PC-9 (cell line): ENCODE results near the gene TGFBI. TPM values are rescaled to one million over a fixed set of nuclear protein-coding genes. Genes with fewer than 3 reads are reported as not detected.

ENCODE experiments used
- BruUV-seq: library from RNA; stranded (reverse); fragments of 400-500 nt; replicated peaks from 2 replicates; lab custom pipeline; 2021; lab: Mats Ljungman, UMichigan
- CTCF ChIA-PET: fragments of 300-600 bp; sonication (Branson Sonifier 250); formaldehyde crosslinking; loops from one replicate; lab custom pipeline; 2022; ENCODE audit warnings: antibody characterized with exemption; lab: Charles Lee
- POLR2A ChIA-PET: fragments of 300-600 bp; sonication (Branson Sonifier 250); formaldehyde crosslinking; loops from one replicate; lab custom pipeline; 2022; ENCODE audit warnings: antibody characterized with exemption; ENCODE audit not compliant: unreplicated experiment; lab: Charles Lee
- DNase-seq, 2 experiments: peaks; one replicate each; pipeline versions ENCODE4 v3.0.0 to v3.0.0-alpha.2; 2015 to 2022; ENCODE audit warnings: mixed read lengths in 1 of 2
- H2AFZ ChIP-seq: fragments of 200-600 bp; sonication (generic); 2 replicates; pipeline ENCODE4 v1.8.1; 2017; ENCODE audit warnings: antibody characterized with exemption
- H3F3A ChIP-seq: fragments of 200-600 bp; sonication (generic); 2 replicates; pipeline ENCODE4 v1.8.1; 2017; ENCODE audit warnings: antibody characterized with exemption, mild to moderate bottlenecking, low read depth; ENCODE audit not compliant: insufficient read depth
- H3K27ac ChIP-seq: fragments of 200-600 bp; sonication (generic); 2 replicates; pipeline ENCODE4 v1.6.1; 2016; ENCODE audit warnings: mixed run types
- H3K27me3 ChIP-seq: fragments of 200-600 bp; sonication (generic); 2 replicates; pipeline ENCODE4 v1.6.1; 2016; ENCODE audit warnings: low read depth, mixed run types; ENCODE audit not compliant: insufficient read depth
- H3K36me3 ChIP-seq: fragments of 200-600 bp; sonication (generic); 2 replicates; pipeline ENCODE4 v1.6.1; 2016; ENCODE audit warnings: low read depth, mixed run types
- H3K4me1 ChIP-seq: fragments of 200-600 bp; sonication (generic); replicated peaks from 2 replicates; pipeline ENCODE4 v1.6.1; 2016; ENCODE audit warnings: mixed run types; ENCODE audit not compliant: insufficient read depth
- H3K4me2 ChIP-seq: fragments of 200-600 bp; sonication (generic); 2 replicates; pipeline ENCODE4 v1.6.1; 2017; ENCODE audit warnings: mixed run types
- H3K4me3 ChIP-seq: fragments of 200-600 bp; sonication (generic); 2 replicates; pipeline ENCODE4 v1.6.1; 2016; ENCODE audit warnings: mixed run types
- H3K79me2 ChIP-seq: fragments of 200-600 bp; sonication (generic); 2 replicates; pipeline ENCODE4 v1.6.1; 2017; ENCODE audit warnings: low read depth, mixed run types
- H3K9me2 ChIP-seq: fragments of 200-600 bp; sonication (generic); 2 replicates; pipeline ENCODE4 v1.8.1; 2017; ENCODE audit warnings: mild to moderate bottlenecking; ENCODE audit not compliant: insufficient read depth
- H3K9me3 ChIP-seq: fragments of 200-600 bp; sonication (generic); 2 replicates; pipeline ENCODE4 v1.8.1; 2016; ENCODE audit warnings: low read depth; ENCODE audit not compliant: insufficient read depth
- H4K20me1 ChIP-seq: fragments of 200-600 bp; sonication (generic); 2 replicates; pipeline ENCODE4 v1.8.1; 2017; ENCODE audit not compliant: insufficient read depth
- CTCF ChIP-seq: fragments of 200-600 bp; sonication (generic); conservative IDR thresholded peaks from 2 replicates; pipeline ENCODE4 v1.6.1; 2017; ENCODE audit warnings: mixed run types, antibody characterized with exemption, mild to moderate bottlenecking, moderate library complexity
- EZH2 ChIP-seq: fragments of 200-600 bp; sonication (generic); IDR thresholded peaks from 2 replicates; pipeline ENCODE4 v1.8.0; 2017; ENCODE audit warnings: antibody characterized with exemption, low read depth
- intact Hi-C: fragments of 100-400 bp; cut with micrococcal nuclease; formaldehyde crosslinking; loops from one replicate; pipeline ENCODE4 v1.10.0; 2022; ENCODE audit not compliant: unreplicated experiment
- total RNA-seq: library from RNA; stranded (reverse); gene quantifications from 2 replicates; pipeline ENCODE4 v1.2.3, GENCODE V29; 2021

Gene TGFBI
- total RNA-seq, 1 experiment from 2014 or later = 437 TPM

- Histone ChIP-seq H3K27ac (peak overlapping the region; percentile 67), H3K4me3 (no peak overlapping the region), H3K36me3 (peaks cover 7% of the 10 kb centered on the region; the same call in 1 of the 2 replicates), H3K27me3 (no peaks in the 10 kb centered on the region), H3K79me2 (peaks cover 32% of the 10 kb centered on the region), H4K20me1 (no peaks in the 10 kb centered on the region), H2AFZ (no peak overlapping the region), H3K4me2 (peak overlapping the region; percentile 54), H3F3A (peaks cover 16% of the 10 kb centered on the region), H3K9me2 (no peaks in the 10 kb centered on the region), H3K4me1 (peaks cover 54% of the 10 kb centered on the region), H3K9me3 (no peaks in the 10 kb centered on the region)
- intact Hi-C loops = no loop called here
- ChIA-PET POLR2A (no interaction called here), CTCF (interaction anchor here (0.9 to 1.3 kb wide), 2 partner anchors 9 to 54 kb away, joined by 3 to 4 read pairs; no protein-coding TSS in a partner anchor)
- TF ChIP-seq EZH2 = no peak
- no peak for TF ChIP-seq CTCF
- no peak for DNase-seq
- BruUV-seq = no TSS peak
These were observed 2.9 kb downstream of the TGFBI start for GRCh38 chr5:136031711-136032110.

GRCh38 chr5:136032564-136032963, 3.8 kb downstream of the TGFBI start:
- TF ChIP-seq CTCF (no peak), EZH2 (no peak)
- Histone ChIP-seq H3K4me2 (peak overlapping the region; percentile 54), H3K4me3 (no peak overlapping the region), H3K79me2 (peaks cover 32% of the 10 kb centered on the region), H3K4me1 (peaks cover 52% of the 10 kb centered on the region), H3F3A (peaks cover 16% of the 10 kb centered on the region), H2AFZ (no peak overlapping the region), H3K27me3 (no peaks in the 10 kb centered on the region), H4K20me1 (no peaks in the 10 kb centered on the region), H3K36me3 (peaks cover 7% of the 10 kb centered on the region; the same call in 1 of the 2 replicates), H3K9me3 (no peaks in the 10 kb centered on the region), H3K9me2 (no peaks in the 10 kb centered on the region), H3K27ac (peak overlapping the region; percentile 67)
- CTCF ChIA-PET = no interaction called here
- peak; percentile 49 to 87 for DNase-seq
- BruUV-seq = no TSS peak
- intact Hi-C loops = no loop called here
- POLR2A ChIA-PET = interaction anchor here (0.5 kb wide), 1 partner anchor 151 kb away, joined by 7 read pairs; no protein-coding TSS in a partner anchor

GRCh38 chr5:136033234-136033633, 4.4 kb downstream of the TGFBI start:
- POLR2A ChIA-PET = no interaction called here

More at GRCh38 chr5:136033234-136033633, 4.4 kb downstream of the TGFBI start:
- Histone ChIP-seq H3K27ac (peak overlapping the region; percentile 30; the same call in 1 of the 2 replicates), H3K79me2 (peaks cover 32% of the 10 kb centered on the region), H3K36me3 (peaks cover 7% of the 10 kb centered on the region; the same call in 1 of the 2 replicates), H3K4me2 (peak overlapping the region; percentile 54), H3K9me2 (no peaks in the 10 kb centered on the region), H4K20me1 (no peaks in the 10 kb centered on the region), H3K27me3 (no peaks in the 10 kb centered on the region), H3K4me3 (no peak overlapping the region), H3K4me1 (peaks cover 46% of the 10 kb centered on the region), H3F3A (peaks cover 10% of the 10 kb centered on the region), H2AFZ (no peak overlapping the region), H3K9me3 (no peaks in the 10 kb centered on the region)
- CTCF ChIA-PET = no interaction called here
- DNase-seq = no peak
- intact Hi-C loops = no loop called here
- BruUV-seq = no TSS peak
- no peak for TF ChIP-seq EZH2
- no peak for TF ChIP-seq CTCF
